ENCODE measurements around the gene LOXHD1.

LOXHD1 gene

GRCh38 chr18:46588971-46589660, 67.9 kb downstream of the LOXHD1 start:
- ChIA-PET CTCF (interaction anchor here (1.2 kb wide), 1 partner anchor 34 kb away, joined by 5 read pairs; no protein-coding TSS in a partner anchor), POLR2A (no interaction called here)
- no peaks in the 10 kb centered on the region for H3K9me3 ChIP-seq (ENCODE audit: control insufficient read depth, insufficient read depth, low read depth, low read length)
- H3K27ac ChIP-seq (ENCODE audit: extremely low read depth, low read depth, low read length) = no peak overlapping the region
- H3K4me1 ChIP-seq (ENCODE audit: control insufficient read depth, insufficient read depth, low read length) = no peaks in the 10 kb centered on the region
- H3K36me3 ChIP-seq (ENCODE audit: control insufficient read depth in 2 of 2, insufficient read depth in 1 of 2, low read length in 2 of 2) = no peaks in the 10 kb centered on the region
- H3K4me3 ChIP-seq (ENCODE audit: low read depth, low read length) = no peak overlapping the region
- no peak for TF ChIP-seq SALL2 (tag by site-specific recombination; IDR thresholded peaks at IDR 0.05; ENCODE audit: borderline replicate concordance)
- TF ChIP-seq, protein P1, sequence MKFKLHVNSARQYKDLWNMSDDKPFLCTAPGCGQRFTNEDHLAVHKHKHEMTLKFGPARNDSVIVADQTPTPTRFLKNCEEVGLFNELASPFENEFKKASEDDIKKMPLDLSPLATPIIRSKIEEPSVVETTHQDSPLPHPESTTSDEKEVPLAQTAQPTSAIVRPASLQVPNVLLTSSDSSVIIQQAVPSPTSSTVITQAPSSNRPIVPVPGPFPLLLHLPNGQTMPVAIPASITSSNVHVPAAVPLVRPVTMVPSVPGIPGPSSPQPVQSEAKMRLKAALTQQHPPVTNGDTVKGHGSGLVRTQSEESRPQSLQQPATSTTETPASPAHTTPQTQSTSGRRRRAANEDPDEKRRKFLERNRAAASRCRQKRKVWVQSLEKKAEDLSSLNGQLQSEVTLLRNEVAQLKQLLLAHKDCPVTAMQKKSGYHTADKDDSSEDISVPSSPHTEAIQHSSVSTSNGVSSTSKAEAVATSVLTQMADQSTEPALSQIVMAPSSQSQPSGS (tag by site-specific recombination; IDR thresholded peaks at IDR 0.05; ENCODE audit: low read depth) = no peak
- TF ChIP-seq ZNF677 (tag by site-specific recombination; IDR thresholded peaks at IDR 0.05) = no peak
- no peak for TF ChIP-seq ZSCAN16 (tag by site-specific recombination; IDR thresholded peaks at IDR 0.05)
- no peak for TF ChIP-seq ZNF391 (tag by site-specific recombination; IDR thresholded peaks at IDR 0.05; ENCODE audit: borderline replicate concordance, low read depth)
- no peak for TF ChIP-seq GLIS2 (tag by site-specific recombination; IDR thresholded peaks at IDR 0.05)
- no peak for TF ChIP-seq ZNF837 (tag by site-specific recombination; IDR thresholded peaks at IDR 0.05)

- Histone ChIP-seq H3K4me3 (ENCODE audit: low read depth, low read length) (no peak overlapping the region), H3K9me3 (ENCODE audit: control insufficient read depth, insufficient read depth, low read depth, low read length) (no peaks in the 10 kb centered on the region), H3K4me1 (ENCODE audit: control insufficient read depth, insufficient read depth, low read length) (no peaks in the 10 kb centered on the region), H3K36me3 (ENCODE audit: control insufficient read depth in 2 of 2, insufficient read depth in 1 of 2, low read length in 2 of 2) (no peaks in the 10 kb centered on the region), H3K27ac (ENCODE audit: extremely low read depth, low read depth, low read length) (no peak overlapping the region)
- CTCF ChIA-PET = interaction anchor here (1.2 kb wide), 1 partner anchor 36 kb away, joined by 5 read pairs; no protein-coding TSS in a partner anchor
- TF ChIP-seq ZNF146 (tag by site-specific recombination; IDR thresholded peaks at IDR 0.05) (no peak), ZFP37 (tag by site-specific recombination; IDR thresholded peaks at IDR 0.05) (no peak), PRDM4 (tag by site-specific recombination; IDR thresholded peaks at IDR 0.05) (no peak), ZNF239 (tag by site-specific recombination; IDR thresholded peaks at IDR 0.05) (no peak), YY1 (tag by site-specific recombination; IDR thresholded peaks at IDR 0.05) (no peak), RBAK (tag by site-specific recombination; IDR thresholded peaks at IDR 0.05) (no peak), ZNF596 (tag by site-specific recombination; IDR thresholded peaks at IDR 0.05) (no peak), PRDM1 (tag by site-specific recombination; IDR thresholded peaks at IDR 0.05) (no peak), ZNF132 (tag by site-specific recombination; IDR thresholded peaks at IDR 0.05; ENCODE audit: borderline replicate concordance) (no peak), SP2 (tag by site-specific recombination; IDR thresholded peaks at IDR 0.05) (no peak), ZIC2 (tag by site-specific recombination; IDR thresholded peaks at IDR 0.05) (no peak), ZNF416 (tag by site-specific recombination; IDR thresholded peaks at IDR 0.05) (no peak), ZNF302 (tag by site-specific recombination; IDR thresholded peaks at IDR 0.05; ENCODE audit: low read depth) (no peak), ZNF211 (tag by site-specific recombination; IDR thresholded peaks at IDR 0.05; ENCODE audit: low read depth) (no peak), EGR2 (tag by site-specific recombination; IDR thresholded peaks at IDR 0.05; ENCODE audit: low read depth) (no peak)
- TF ChIP-seq, protein P2, sequence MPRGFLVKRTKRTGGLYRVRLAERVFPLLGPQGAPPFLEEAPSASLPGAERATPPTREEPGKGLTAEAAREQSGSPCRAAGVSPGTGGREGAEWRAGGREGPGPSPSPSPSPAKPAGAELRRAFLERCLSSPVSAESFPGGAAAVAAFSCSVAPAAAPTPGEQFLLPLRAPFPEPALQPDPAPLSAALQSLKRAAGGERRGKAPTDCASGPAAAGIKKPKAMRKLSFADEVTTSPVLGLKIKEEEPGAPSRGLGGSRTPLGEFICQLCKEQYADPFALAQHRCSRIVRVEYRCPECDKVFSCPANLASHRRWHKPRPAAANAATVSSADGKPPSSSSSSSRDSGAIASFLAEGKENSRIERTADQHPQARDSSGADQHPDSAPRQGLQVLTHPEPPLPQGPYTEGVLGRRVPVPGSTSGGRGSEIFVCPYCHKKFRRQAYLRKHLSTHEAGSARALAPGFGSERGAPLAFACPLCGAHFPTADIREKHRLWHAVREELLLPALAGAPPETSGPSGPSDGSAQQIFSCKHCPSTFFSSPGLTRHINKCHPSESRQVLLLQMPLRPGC (tag by site-specific recombination; IDR thresholded peaks at IDR 0.05) = no peak
- TF ChIP-seq, protein P3, sequence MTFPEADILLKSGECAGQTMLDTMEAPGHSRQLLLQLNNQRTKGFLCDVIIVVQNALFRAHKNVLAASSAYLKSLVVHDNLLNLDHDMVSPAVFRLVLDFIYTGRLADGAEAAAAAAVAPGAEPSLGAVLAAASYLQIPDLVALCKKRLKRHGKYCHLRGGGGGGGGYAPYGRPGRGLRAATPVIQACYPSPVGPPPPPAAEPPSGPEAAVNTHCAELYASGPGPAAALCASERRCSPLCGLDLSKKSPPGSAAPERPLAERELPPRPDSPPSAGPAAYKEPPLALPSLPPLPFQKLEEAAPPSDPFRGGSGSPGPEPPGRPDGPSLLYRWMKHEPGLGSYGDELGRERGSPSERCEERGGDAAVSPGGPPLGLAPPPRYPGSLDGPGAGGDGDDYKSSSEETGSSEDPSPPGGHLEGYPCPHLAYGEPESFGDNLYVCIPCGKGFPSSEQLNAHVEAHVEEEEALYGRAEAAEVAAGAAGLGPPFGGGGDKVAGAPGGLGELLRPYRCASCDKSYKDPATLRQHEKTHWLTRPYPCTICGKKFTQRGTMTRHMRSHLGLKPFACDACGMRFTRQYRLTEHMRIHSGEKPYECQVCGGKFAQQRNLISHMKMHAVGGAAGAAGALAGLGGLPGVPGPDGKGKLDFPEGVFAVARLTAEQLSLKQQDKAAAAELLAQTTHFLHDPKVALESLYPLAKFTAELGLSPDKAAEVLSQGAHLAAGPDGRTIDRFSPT (tag by site-specific recombination; IDR thresholded peaks at IDR 0.05) = no peak
- POLR2A ChIA-PET = no interaction called here
Observed at GRCh38 chr18:46587600-46587999, 69.4 kb downstream of the LOXHD1 start.

All from HEK293 (cell line).